Stimulated activated CD8-positive, alpha-beta memory T cell treated with anti-CD3 and anti-CD28 coated beads, Interleukin-12 subunit alpha, Interleukin-12 subunit beta, amount 100 ng/mL, for 4 hours (primary cell): Measurements from ENCODE around the gene NRCAM.
"Not testable (repeated sequence)": the region's sequence is repeated elsewhere in the genome, so short reads cannot be mapped to it uniquely, and the experiment has no call there.

ENCODE experiments used
- DNase-seq: peaks from one replicate; pipeline ENCODE4 v3.0.0-alpha.2; 2020; ENCODE audit warnings: low read depth

NRCAM gene

DNA sequence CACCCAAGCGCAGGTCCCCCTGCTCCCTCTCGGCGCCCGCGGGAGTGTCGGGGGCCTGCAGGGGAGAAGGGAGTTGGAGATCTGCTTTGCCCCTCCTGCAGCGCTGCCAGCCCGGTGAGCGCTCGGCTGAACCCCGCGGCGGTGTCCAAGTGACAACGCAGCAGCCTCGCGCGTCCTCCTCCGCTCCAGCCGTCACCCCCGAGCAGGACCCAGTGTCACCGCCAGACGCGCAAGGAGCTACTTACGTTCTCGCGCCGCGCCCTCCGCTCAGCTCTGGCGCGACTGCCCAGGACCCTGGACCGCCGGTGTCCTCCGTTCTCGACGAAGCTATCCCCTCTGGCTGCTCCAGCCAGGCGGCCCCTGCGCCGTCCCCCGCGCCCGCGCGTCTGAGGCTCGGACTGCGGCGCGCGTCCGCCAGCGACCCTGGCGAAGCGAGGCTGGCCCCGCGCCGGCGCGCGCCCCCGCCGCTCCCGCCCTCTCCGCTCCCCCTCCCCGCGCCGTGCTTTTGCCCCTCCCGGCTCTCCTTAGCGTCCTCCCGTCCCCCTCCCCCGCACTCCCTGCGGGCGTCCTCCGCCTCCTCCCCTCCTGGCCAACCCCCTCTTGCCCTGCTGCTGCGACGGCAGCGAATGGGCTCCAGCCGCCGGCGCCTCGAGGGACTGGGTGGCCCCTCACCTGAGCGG is at the start of gene NRCAM:
TSS of gene NRCAM (minus strand) at position 439 of the 680 bp plus-strand sequence. CDS start 216,372 bp downstream, outside the sequence.
- DNase-seq, result no peak

DNA sequence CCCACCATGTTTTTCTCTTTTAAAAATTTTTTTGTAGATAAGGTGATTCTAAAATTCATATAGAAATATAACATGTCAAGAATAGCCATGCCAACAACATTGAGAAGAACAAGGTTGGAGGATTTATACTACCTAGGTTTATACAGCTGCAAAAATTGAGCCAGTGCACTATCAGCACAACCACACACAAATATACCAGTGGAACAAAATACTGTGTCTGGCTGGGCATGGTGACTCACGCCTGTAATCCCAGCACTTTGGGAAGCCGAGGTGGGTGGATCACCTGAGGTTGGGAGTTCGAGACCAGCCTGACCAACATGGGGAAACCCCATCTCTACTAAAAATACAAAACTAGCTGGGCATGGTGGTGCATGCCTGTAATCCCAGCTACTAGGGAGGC is 48.3 kb upstream of the NRCAM start:
- DNase-seq, result not testable (repeated sequence)

DNA sequence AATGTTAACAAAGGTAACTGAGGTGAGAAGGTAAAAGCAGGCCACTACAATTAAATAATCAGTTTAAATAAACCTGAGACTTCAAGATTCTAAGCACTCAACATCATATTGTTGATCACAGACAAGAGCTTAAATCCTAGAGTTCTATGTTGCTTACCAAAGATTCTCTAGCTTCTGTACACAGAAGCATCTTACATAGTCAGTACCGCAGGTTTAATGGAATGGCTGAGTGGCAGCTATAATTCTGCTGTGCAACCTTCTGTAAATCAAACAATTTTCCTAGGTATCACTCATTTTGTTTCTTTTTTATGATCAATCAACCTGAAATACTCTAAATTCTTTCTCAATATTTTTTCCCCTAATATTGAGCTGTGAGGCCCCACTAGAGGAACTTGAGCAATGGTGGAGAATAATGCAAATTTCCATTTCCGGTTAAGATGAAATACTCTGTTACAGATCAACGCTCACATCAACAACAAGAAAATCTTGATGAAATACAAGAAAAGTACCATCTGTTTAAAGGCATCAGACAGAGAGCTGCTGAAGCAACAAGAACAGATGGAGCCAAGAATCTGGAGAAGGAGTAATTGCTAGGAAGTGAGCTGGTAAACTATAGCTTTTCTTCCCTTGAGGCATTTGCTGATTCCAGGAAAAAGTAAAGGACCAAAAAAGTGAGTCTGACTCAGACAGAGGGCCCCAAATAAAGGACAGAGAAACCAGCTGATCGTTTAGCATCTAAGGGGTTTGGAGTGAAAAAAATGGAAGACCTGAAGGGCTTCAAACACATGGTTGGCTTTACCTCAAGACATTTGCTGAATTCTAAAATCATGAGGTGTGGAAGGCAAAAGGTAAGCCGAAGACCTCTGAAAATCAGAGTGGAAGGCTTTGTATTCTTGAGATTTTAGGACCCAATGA is 47.1 kb upstream of the NRCAM start:
- no peak for DNase-seq

DNA sequence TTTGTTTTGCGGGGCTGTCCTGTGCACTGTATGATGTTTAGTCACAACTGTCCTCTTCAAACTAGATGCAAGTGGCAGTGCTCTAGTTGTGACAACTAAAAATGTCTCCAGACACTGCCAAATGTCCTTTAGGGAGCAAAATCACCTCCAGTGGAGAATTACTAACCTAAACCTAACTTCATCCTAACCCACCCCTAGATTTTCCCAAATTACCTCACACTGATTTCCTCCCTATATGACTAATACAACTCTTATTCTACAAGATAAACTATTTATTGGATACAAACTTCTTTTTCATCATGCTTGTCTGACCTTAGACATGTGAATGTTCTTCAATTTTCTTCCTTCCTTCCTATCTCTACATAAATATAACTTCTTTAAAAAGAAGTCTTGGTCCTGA is 43.3 kb upstream of the NRCAM start:
- DNase-seq, result no peak

DNA sequence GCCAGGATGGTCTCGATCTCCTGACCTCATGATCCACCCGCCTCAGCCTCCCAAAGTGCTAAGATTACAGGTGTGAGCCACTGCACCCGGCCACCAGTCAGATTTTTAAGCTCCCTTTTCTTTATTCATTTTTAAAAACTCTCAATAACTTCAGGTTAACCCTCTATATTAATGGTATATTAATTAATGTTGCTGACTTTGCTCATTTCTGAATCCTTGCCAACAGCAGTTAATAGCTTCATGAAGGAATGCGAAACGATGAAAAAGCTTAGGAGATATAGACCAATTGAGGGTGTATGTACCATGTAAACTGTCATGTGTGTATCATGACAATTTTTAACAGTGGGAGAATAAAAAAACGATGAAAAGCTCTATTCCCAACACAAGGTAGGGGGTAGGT is 42.2 kb upstream of the NRCAM start:
- no peak for DNase-seq

DNA sequence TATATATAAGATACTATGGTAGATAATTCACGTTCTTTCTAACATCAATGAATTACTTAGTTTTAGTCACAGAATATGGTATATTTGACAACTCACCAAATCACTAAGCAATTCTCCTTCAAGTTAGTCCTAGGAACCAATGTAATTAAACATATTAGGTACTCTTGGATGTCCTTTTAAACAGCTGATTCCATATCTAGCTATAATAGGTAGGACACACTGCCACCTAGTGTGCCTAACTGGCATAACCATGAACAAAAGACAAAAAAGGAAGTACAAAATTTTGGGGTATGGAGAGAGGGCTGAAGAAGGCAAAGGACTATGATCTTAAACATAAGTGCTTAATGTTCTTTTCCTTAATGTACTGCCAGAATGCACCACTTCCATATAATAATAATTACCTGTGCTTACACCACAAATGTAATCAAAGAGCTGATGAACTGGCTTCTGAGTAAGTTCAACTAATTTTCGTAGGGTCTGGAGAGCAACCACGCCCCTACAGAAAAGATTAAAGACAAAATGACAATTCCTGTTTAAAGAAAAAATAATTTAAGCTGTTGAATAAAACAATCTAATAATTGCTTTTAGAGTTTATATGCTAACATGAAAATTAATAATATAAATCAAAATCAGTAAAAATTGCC is 41.0 kb upstream of the NRCAM start:
- no peak for DNase-seq

DNA sequence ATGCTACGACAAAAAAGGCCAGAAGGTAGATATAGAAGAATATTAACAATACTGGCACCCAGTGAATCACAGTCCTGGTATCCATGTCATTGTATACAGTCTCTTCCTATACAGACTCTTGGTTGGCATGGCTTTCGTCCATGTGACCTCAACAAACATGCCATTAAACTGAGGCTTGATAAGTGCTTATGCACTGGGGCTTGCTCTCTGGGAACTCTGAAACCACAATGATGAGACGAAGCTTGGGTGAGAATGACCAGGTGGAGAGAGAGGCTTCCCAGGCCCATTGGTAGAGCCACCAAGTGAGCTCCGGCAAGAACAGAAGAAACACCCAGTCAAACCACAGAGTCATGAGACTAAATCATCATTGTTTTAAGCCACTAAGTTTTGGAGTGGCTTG is 36.5 kb upstream of the NRCAM start:
- no peak for DNase-seq

DNA sequence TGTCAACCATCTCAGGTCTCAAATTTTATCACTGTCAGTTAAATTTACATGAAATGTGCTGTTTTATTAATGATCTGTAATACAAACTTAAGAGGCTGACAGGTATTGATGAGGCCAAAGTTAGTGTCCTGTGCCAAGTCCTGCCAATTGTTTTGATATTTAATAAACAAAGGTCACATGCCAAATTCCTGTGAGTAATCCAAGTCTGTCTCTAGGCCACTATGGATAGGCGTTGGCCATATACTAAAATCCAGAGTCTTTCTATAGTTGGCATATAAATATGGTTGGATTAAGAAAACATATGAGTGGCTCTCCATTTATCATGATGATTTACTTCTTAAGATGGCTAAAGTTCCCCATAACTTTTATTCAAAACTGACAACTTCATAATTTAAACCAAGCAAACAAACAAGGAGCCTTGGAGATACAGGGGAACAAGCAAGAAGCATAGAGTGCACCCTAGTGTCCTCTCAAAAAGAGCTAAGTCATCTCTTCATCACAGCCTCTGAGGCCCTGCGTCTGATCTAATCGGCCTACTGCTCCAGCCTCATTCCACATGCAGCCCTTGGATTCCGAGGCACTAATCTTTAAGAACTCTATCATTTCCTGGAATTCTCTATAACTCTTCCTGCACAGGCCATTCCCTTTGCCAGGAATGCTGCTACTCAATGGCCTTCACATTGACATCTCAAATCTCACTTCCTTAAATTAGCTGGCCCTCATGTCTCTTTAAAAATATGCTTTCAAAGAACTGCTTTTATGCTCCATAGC is 32.7 kb upstream of the NRCAM start:
- DNase-seq, result no peak

DNA sequence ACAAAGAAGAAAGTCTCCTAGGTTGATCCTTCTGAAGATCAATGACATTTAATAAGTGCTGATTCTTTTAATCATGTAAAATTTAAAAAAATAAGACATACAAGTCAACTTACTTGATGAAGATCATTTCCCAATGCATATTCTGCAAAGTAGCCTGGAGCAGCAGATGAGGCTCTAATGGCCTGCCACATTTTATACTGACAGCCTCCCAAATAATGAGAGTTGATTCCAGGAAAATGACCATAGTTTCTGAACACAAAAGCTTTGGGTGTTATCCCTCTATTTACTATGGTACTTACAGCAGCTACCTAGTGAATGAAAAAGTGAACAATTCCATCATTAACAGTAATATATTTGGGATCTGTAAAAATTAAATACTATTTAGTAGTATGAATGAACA is 31.4 kb upstream of the NRCAM start:
- DNase-seq, result no peak

DNA sequence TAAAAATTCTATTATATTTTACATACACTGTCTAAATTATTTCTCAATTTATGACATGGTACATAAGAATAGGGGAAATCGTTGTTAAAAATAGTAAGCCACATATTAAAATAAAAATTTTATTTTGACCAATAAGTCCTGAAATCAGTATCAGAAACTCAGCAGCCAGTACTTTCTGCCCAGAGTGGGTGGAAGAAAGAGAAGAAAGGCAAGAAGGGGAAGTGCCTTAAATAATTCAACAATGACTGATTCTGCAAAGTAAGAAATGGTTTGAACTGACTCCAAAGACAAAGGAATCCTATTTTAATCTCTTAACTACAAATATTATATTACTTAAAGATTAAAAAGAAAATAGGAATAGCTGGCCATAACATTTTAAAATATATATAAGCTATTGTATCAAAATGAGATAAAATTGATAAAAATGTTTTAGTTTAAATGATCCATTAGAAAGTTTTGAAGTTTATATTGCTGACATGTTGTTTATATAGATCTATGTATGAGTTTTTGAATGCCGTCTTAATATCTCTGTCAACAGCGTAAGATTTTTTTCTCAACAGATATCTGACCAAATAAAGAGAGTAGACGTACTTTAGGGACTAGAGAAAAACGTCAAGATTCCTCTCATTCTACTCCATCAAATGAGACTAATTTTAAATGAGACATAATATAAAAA is 30.2 kb upstream of the NRCAM start:
- DNase-seq, result no peak

DNA sequence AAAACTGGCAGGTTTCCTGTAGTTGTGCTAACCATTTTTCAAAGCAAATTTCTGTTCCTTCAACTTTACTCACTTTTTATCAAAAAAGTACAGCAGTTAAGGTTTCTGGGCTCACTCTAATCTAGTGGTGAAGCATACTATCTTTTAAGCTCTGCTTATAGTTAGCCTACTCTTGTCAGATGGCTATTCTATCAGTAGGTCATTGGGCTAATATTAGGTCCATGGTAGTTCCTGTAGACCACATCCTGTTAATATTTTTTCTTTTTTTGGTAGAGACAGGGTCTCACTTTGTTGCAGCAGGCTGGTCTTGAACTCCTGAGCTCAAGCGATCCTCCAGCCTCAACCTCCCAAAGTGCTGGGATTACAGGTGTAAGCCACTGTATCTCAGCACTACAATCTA is 27.9 kb upstream of the NRCAM start:
- no peak for DNase-seq

DNA sequence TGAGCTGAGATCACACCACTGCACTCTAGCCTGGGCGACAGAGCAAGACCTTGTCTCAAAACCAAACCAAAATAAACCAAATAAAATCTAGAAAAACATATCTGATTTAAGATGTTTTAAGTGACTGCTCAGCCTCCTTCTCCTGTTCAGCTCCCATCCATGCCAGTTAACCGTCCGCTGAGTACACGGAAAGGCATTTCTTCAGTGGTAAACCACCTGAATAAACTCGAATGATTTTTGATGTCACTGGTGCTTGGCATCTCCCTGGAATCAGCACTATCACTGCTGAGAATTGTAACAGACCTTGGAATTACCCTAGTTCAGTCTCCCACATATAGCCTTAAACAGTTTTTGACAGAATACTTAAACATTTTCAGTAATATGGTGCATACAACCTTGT is 24.1 kb upstream of the NRCAM start:
- no peak for DNase-seq

DNA sequence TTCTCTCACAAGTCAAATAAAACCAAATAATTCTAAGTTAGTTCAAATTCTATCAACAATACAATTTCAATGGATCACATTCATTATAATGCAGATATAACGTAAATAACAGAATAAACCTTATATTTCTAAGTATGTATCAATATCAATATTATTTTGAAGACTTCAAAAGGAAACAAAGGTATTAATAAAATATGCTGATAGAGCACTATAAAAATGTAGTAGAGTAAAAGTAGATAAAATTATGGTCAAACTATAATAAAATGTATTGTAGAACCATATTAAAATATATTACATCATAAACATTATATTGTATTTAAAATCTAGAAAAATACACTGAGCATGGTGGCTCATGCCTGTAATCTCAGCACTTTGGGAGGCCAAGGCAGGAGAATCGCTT is 23.5 kb upstream of the NRCAM start:
- no peak for DNase-seq

DNA sequence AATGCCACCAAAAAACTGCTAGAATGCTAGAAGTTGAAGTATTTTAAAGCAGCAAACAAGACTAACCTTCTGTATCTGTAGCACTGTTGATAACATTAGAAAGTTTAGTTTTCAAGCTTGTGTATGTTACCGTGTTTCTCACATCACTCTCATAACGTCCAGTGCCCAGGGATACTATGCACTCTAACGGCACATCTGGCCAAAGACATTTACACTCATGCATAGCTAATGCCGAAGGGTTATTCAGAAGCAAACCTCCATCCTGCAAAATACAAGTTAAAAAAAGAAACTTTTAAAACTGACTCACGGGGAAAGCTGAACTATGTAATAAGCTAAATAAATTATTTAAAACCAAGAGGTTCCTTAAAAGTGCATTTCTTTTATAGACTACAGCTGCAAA is 22.9 kb upstream of the NRCAM start:
- DNase-seq, result no peak

DNA sequence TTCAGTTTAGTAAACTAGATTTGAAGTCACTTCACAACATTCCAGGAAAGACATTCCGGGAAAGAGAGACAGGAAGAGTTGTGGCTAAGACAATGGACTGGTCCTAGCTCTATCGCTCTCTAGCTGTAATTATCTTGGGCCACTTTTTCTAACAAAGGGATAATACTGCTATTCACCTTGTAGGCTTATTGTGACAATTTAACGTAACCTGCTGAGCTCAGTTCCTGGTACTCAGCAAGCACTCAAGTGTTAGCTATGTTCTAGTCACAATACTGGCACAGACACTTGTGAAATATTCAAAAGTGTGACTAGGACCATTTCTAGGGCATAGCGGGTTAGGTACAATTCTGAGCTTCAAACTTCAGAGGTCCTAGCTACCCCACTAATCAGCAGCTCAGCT is 12.0 kb upstream of the NRCAM start:
- DNase-seq, result no peak

DNA sequence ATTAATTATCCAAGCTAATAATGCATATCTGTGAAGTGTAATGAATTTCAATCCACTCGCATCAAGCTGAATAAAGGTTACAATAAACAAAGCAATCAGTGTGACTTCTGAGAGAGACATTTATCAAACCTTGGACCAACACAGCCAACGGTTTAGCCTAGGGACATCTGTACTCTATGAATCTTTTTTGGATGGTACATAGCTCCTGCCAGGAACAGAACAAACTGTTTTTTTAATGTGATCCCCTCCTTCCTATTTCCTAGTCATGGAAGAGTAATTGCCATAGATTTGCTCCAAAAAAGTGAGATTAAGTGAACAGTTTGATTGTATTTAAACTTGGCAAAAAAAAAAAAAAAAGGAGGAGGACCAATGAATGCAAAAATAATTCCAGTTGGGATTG is 11.2 kb upstream of the NRCAM start:
- DNase-seq, result no peak

DNA sequence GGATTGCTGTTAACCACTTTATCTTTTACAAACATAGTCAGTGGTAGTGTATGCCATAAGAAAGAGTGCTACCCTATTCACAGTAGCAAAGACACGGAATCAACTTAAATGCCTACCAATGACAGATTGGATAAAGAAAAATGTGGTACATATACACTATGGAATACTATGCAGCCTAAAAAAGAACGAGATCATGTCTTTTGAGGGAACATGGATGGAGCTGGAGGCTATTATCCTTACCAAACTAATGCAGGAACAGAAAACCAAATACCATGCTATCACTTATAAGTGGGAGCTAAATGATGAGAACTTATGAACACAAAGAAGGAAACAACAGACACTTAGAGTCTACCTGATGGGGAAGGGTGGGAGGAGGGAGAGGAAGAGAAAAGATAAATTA is 10.1 kb upstream of the NRCAM start:
- not testable (repeated sequence) for DNase-seq

DNA sequence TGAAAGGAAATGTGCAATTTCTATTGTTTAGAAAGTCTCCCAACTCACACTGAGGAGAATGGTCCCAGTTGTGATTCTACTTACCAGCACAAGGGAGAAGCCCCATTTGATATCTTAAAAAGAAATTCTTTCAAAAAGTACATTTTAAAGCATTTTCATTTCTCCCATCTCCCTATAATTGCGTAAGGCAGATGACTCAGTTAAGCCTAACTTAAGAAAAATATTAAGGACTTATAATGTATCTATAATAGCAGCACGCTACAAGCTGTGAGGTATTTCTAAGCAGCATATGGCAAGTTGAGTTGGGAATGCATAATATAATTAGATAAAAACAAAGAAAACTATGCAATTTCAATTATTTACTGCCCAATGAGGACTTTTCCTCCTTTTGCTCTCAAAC is 8.5 kb upstream of the NRCAM start:
- no peak for DNase-seq

DNA sequence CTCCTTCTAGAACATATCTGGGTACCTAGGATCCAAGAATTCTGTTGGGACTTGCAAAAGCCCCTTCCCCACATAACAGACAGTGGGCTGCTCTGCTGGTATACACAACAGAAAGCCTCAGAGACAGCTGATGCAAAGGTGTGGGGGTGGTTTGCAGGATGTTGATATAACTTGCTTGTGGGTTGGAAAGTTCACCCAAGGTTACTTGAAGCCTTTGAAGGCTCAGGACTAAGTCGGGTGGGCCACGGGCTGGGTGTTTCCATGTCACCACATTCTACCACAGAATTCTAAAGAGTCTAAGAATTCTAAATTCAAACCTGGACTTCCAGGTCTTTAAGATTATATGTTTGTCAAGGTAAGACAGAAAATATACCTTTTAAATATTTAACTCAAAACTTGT is 7.4 kb upstream of the NRCAM start:
- no peak for DNase-seq

DNA sequence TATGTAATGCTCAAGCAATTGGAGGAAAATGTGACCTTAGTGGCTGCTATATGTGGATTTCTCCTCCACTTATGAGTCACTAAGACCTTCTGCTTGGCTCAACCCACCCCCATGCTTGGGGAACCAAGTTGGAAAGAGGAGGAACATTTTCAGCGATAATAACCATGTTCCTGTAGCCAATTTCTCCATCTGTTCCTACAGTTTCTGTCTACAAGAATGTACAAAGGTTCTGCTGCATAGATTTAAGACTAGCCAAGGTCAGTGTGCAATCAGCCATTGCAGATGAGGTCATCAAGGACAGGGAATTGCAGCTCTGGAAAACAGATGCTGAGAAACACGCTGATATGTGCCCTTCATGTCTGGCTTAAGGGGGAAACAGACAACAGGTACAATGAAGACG is 5.6 kb upstream of the NRCAM start:
- no peak for DNase-seq

DNA sequence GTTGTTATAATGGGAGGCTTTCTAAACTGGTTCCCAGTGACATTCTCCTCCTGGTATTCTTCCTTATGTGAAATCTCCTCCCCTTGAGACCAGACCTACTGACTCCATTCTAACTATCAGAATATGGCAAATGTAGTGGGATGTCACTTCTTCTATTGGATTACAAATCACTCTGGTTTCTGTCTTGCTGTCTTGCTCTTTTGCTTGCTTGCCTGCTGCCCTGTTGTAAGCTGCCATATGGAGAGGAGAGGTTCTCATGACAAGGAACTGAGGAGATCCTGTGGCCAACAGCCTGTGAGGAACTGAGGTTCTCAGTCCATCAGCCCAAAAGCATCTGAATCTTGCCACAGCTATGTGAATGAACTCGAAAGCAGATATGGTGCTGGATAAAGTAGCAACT is 4.7 kb upstream of the NRCAM start:
- no peak for DNase-seq
